Fibroblast of lung (primary cell): ENCODE results near the gene MTA1. TPM values are rescaled to one million over a fixed set of nuclear protein-coding genes. Genes with fewer than 3 reads are reported as not detected.
A peak's percentile ranks its signal among the peaks of the same experiment; 100 is the strongest.

ENCODE experiments used
- DNase-seq, 2 donors: peaks; one replicate each; pipeline versions ENCODE4 v3.0.0 to v3.0.0-alpha.2; 2010; ENCODE audit warnings: low read depth in 2 of 2
- H2AFZ ChIP-seq: 2 replicates; pipeline ENCODE4 v1.5.1; 2012; ENCODE audit warnings: low read length, control low read depth, inconsistent platforms
- H3K27ac ChIP-seq: 2 replicates; pipeline ENCODE4 v1.5.1; 2011; ENCODE audit warnings: low read length, control low read depth; ENCODE audit not compliant: insufficient read depth
- H3K27me3 ChIP-seq: 2 replicates; pipeline ENCODE4 v1.5.1; 2011; ENCODE audit warnings: mild to moderate bottlenecking, low read length; ENCODE audit not compliant: control insufficient read depth, insufficient read depth
- H3K36me3 ChIP-seq: 2 replicates; pipeline ENCODE4 v1.5.1; 2011; ENCODE audit warnings: low read length; ENCODE audit not compliant: control insufficient read depth, insufficient read depth
- H3K4me1 ChIP-seq: 2 replicates; pipeline ENCODE4 v1.5.1; 2011; ENCODE audit warnings: low read length; ENCODE audit not compliant: control insufficient read depth, insufficient read depth; ENCODE audit errors: extremely low read depth
- H3K4me2 ChIP-seq: 2 replicates; pipeline ENCODE4 v1.5.1; 2011; ENCODE audit warnings: low read length, control low read depth; ENCODE audit not compliant: insufficient read depth; ENCODE audit errors: extremely low read depth
- H3K4me3 ChIP-seq, 4 experiments: fragments of 200-600 bp in 1 of 4; sonication (generic) in 1 of 4; replicated peaks in 1 of 4; 2 replicates each; pipeline ENCODE4 v1.5.1; 2011 to 2016; ENCODE audit warnings: low read length in 4 of 4, low read depth in 3 of 4, mild to moderate bottlenecking in 3 of 4, control low read depth in 2 of 4, inconsistent platforms in 1 of 4, mixed read lengths in 1 of 4; ENCODE audit not compliant: insufficient read depth in 1 of 4; ENCODE audit errors: control extremely low read depth in 1 of 4
- H3K79me2 ChIP-seq: 2 replicates; pipeline ENCODE4 v1.5.1; 2012; ENCODE audit warnings: mild to moderate bottlenecking, low read length, inconsistent platforms; ENCODE audit not compliant: control insufficient read depth, insufficient read depth
- H3K9ac ChIP-seq: 2 replicates; pipeline ENCODE4 v1.5.1; 2011; ENCODE audit warnings: mild to moderate bottlenecking, low read length, control low read depth; ENCODE audit not compliant: insufficient read depth
- H3K9me3 ChIP-seq: 2 replicates; pipeline ENCODE4 v1.5.1; 2012; ENCODE audit warnings: low read depth, low read length; ENCODE audit not compliant: control insufficient read depth, insufficient read depth
- H4K20me1 ChIP-seq: 2 replicates; pipeline ENCODE4 v1.5.1; 2011; ENCODE audit warnings: low read length; ENCODE audit not compliant: control insufficient read depth, insufficient read depth; ENCODE audit errors: extremely low read depth
- CTCF ChIP-seq, 2 donors: IDR thresholded peaks in 1 of 2; conservative IDR thresholded peaks in 1 of 2; 1 replicate in 1 of 2; 2 replicates in 1 of 2; pipeline ENCODE4 v1.5.1; 2011 to 2012; ENCODE audit warnings: low read length in 2 of 2, control low read depth in 1 of 2, inconsistent platforms in 1 of 2, low read depth in 1 of 2, mild to moderate bottlenecking in 1 of 2
- EZH2 ChIP-seq: IDR thresholded peaks from 2 replicates; pipeline ENCODE4 v1.5.1; 2012; ENCODE audit warnings: low read length, control low read depth, mild to moderate bottlenecking; ENCODE audit errors: missing control alignments
- polyA plus RNA-seq, 2 donors: library from polyadenylated mRNA; depleted of rRNA in 1 of 2; stranded (reverse) in 1 of 2; unstranded in 1 of 2; fragments of >200 nt; gene quantifications; 2 replicates each; pipeline ENCODE4 v1.2.1, GENCODE V29; 2011 to 2012; ENCODE audit warnings: missing spikeins in 1 of 2
- total RNA-seq: library from RNA; depleted of rRNA; stranded (reverse); fragments of >200 nt; gene quantifications from 2 replicates; pipeline ENCODE4 v1.2.1, GENCODE V29; 2014

The MTA1 gene
- total and polyA plus RNA-seq, 2 donors (not counting 1 experiment from before 2014, with no cell fraction given): 28.6 to 29.7 TPM

- H2AFZ ChIP-seq: no peak overlapping the region
- TF ChIP-seq CTCF (conservative IDR thresholded peaks at IDR 0.05 in 1 of 2, IDR thresholded peaks at IDR 0.05 in 1 of 2; ENCODE audit: low read depth in 1 of 2, low read length in 2 of 2) (no peak), EZH2 (no peak)
- peaks cover 6% of the 10 kb centered on the region for H3K36me3 ChIP-seq
- no peaks in the 10 kb centered on the region for H4K20me1 ChIP-seq
- H3K4me2 ChIP-seq: peak overlapping the region; percentile 32
- peaks cover 15% of the 10 kb centered on the region for H3K27me3 ChIP-seq
- peak overlapping the region; percentile 96 for H3K9ac ChIP-seq
- no peak overlapping the region for H3K4me3 ChIP-seq
- H3K9me3 ChIP-seq: no peaks in the 10 kb centered on the region
- H3K27ac ChIP-seq: peak overlapping the region; percentile 99
- no peaks in the 10 kb centered on the region for H3K79me2 ChIP-seq
- peaks cover 13% of the 10 kb centered on the region for H3K4me1 ChIP-seq
- no peak for DNase-seq
These were observed 63.0 kb downstream of the MTA1 start for GRCh38 chr14:105482486-105483110.

- Histone ChIP-seq H3K4me2 (no peak overlapping the region), H3K9me3 (no peaks in the 10 kb centered on the region), H2AFZ (no peak overlapping the region), H3K4me1 (peaks cover 13% of the 10 kb centered on the region), H3K4me3 (no peak overlapping the region), H3K27ac (no peak overlapping the region), H3K36me3 (peaks cover 6% of the 10 kb centered on the region), H3K9ac (no peak overlapping the region), H3K27me3 (peaks cover 19% of the 10 kb centered on the region), H4K20me1 (no peaks in the 10 kb centered on the region), H3K79me2 (no peaks in the 10 kb centered on the region)
- no peak for TF ChIP-seq CTCF (conservative IDR thresholded peaks at IDR 0.05 in 1 of 2, IDR thresholded peaks at IDR 0.05 in 1 of 2; ENCODE audit: low read depth in 1 of 2, low read length in 2 of 2)
- no peak for DNase-seq
These were observed 63.9 kb downstream of the MTA1 start for GRCh38 chr14:105483300-105484068.

GRCh38 chr14:105484069-105484996, 64.7 kb downstream of the MTA1 start:
- H3K4me1 ChIP-seq: peaks cover 15% of the 10 kb centered on the region
- no peak overlapping the region for H3K9ac ChIP-seq
- H2AFZ ChIP-seq: no peak overlapping the region
- H3K79me2 ChIP-seq: no peaks in the 10 kb centered on the region
- no peak overlapping the region for H3K4me2 ChIP-seq
- TF ChIP-seq CTCF (conservative IDR thresholded peaks at IDR 0.05 in 1 of 2, IDR thresholded peaks at IDR 0.05 in 1 of 2; ENCODE audit: low read depth in 1 of 2, low read length in 2 of 2) (no peak), EZH2 (no peak)
- no peaks in the 10 kb centered on the region for H4K20me1 ChIP-seq
- H3K36me3 ChIP-seq: peaks cover 4% of the 10 kb centered on the region
- H3K27ac ChIP-seq: no peak overlapping the region
- H3K4me3 ChIP-seq: no peak overlapping the region
- peaks cover 19% of the 10 kb centered on the region for H3K27me3 ChIP-seq
- peak in 1 of 2 donors; percentile 27 for DNase-seq
- H3K9me3 ChIP-seq: no peaks in the 10 kb centered on the region
